GM23338 (cell line): ENCODE data around the gene GNG12. TPM values are rescaled to one million over a fixed set of nuclear protein-coding genes. Genes with fewer than 3 reads are reported as not detected.

Experiments
- ATAC-seq: fragments of 200-7000 bp; cut with Tn5 transposase; 3 replicates; pipeline ENCODE4 v1.9.1; 2020
- DNase-seq: peaks from one replicate; pipeline ENCODE4 v3.0.0-alpha.2; 2015; ENCODE audit warnings: low spot score
- H2AFZ ChIP-seq: fragments of 200-600 bp; sonication (generic); 2 replicates; pipeline ENCODE4 v1.8.0; 2016; ENCODE audit warnings: antibody characterized with exemption, mild to moderate bottlenecking, moderate library complexity
- H3F3A ChIP-seq: fragments of 200-600 bp; sonication (generic); replicated peaks from 2 replicates; pipeline ENCODE4 v1.8.0; 2017; ENCODE audit warnings: antibody characterized with exemption, mixed run types, low read depth
- H3K27ac ChIP-seq: fragments of 200-600 bp; sonication (generic); 2 replicates; pipeline ENCODE4 v1.6.1; 2016; ENCODE audit warnings: low read depth
- H3K27me3 ChIP-seq: fragments of 200-600 bp; sonication (generic); 2 replicates; pipeline ENCODE4 v1.8.0; 2016; ENCODE audit warnings: mild to moderate bottlenecking, mixed run types, moderate library complexity; ENCODE audit not compliant: insufficient read depth
- H3K36me3 ChIP-seq: fragments of 200-600 bp; sonication (generic); 2 replicates; pipeline ENCODE4 v1.8.0; 2016; ENCODE audit warnings: mild to moderate bottlenecking; ENCODE audit not compliant: insufficient read depth
- H3K4me1 ChIP-seq: fragments of 200-600 bp; sonication (generic); 2 replicates; pipeline ENCODE4 v1.8.0; 2016; ENCODE audit warnings: mild to moderate bottlenecking, moderate library complexity; ENCODE audit not compliant: insufficient read depth
- H3K4me2 ChIP-seq: fragments of 200-600 bp; sonication (generic); 2 replicates; pipeline ENCODE4 v1.7.1; 2017; ENCODE audit warnings: mixed run types
- H3K4me3 ChIP-seq: fragments of 200-600 bp; sonication (generic); 2 replicates; pipeline ENCODE4 v1.6.1; 2016; ENCODE audit warnings: mixed run types
- H3K79me2 ChIP-seq: fragments of 200-600 bp; sonication (generic); replicated peaks from 2 replicates; pipeline ENCODE4 v1.8.0; 2017; ENCODE audit warnings: mild to moderate bottlenecking; ENCODE audit not compliant: insufficient read depth
- H3K9me2 ChIP-seq: fragments of 200-600 bp; sonication (generic); 2 replicates; pipeline ENCODE4 v1.8.0; 2017; ENCODE audit not compliant: insufficient read depth
- H4K20me1 ChIP-seq: fragments of 200-600 bp; sonication (generic); replicated peaks from 2 replicates; pipeline ENCODE4 v1.8.0; 2017; ENCODE audit warnings: mild to moderate bottlenecking; ENCODE audit not compliant: insufficient read depth
- H3K27ac Mint-ChIP-seq: 2 replicates; pipeline ENCODE4 v1.8.0; 2020; ENCODE audit warnings: inconsistent platforms, mild to moderate bottlenecking, moderate library complexity, mixed read lengths
- H3K27me3 Mint-ChIP-seq: 3 replicates; pipeline ENCODE4 v1.8.0; 2022; ENCODE audit warnings: low read depth, mild to moderate bottlenecking, moderate library complexity, mixed read lengths, inconsistent platforms; ENCODE audit not compliant: insufficient read depth, poor library complexity
- H3K36me3 Mint-ChIP-seq: 3 replicates; pipeline ENCODE4 v1.8.0; 2021; ENCODE audit warnings: low read depth, mild to moderate bottlenecking, inconsistent platforms, moderate library complexity, mixed read lengths
- H3K4me1 Mint-ChIP-seq: 3 replicates; pipeline ENCODE4 v1.8.0; 2020; ENCODE audit warnings: mild to moderate bottlenecking, inconsistent platforms, mixed read lengths
- H3K4me3 Mint-ChIP-seq: 3 replicates; pipeline ENCODE4 v1.8.0; 2021; ENCODE audit warnings: moderate library complexity, mild to moderate bottlenecking, inconsistent platforms, mixed read lengths
- H3K9me3 Mint-ChIP-seq: 3 replicates; pipeline ENCODE4 v1.8.0; 2020; ENCODE audit warnings: moderate library complexity, mild to moderate bottlenecking, inconsistent platforms, mixed read lengths
- CREB1 ChIP-seq: fragments of 250-450 bp; sonication (Bioruptor Pico); IDR thresholded peaks from 2 replicates; pipeline ENCODE4 v1.5.0; 2020; ENCODE audit warnings: low read depth, mild to moderate bottlenecking, moderate library complexity
- EZH2 ChIP-seq: fragments of 200-600 bp; sonication (generic); IDR thresholded peaks from one replicate; pipeline ENCODE4 v1.8.0; 2017; ENCODE audit warnings: antibody characterized with exemption, mild to moderate bottlenecking, low read depth; ENCODE audit not compliant: unreplicated experiment
- EZH2phosphoT487 ChIP-seq: fragments of 200-600 bp; sonication (generic); IDR thresholded peaks from one replicate; pipeline ENCODE4 v1.8.1; 2018; ENCODE audit warnings: antibody characterized with exemption; ENCODE audit not compliant: unreplicated experiment
- JUNB ChIP-seq: IDR thresholded peaks from one replicate; pipeline ENCODE4 v1.6.1; 2016; ENCODE audit warnings: antibody characterized with exemption; ENCODE audit not compliant: unreplicated experiment
- NANOG ChIP-seq: IDR thresholded peaks from 2 replicates; pipeline ENCODE4 v1.6.1; 2016; ENCODE audit warnings: antibody characterized with exemption, borderline replicate concordance
- POLR2AphosphoS5 ChIP-seq: IDR thresholded peaks from 2 replicates; pipeline ENCODE4 v1.6.1; 2016; ENCODE audit warnings: antibody characterized with exemption, low read depth
- STAT1 ChIP-seq: IDR thresholded peaks from one replicate; pipeline ENCODE4 v1.6.1; 2016; ENCODE audit warnings: antibody characterized with exemption; ENCODE audit not compliant: unreplicated experiment
- ZNF114 ChIP-seq: fragments of 250-450 bp; sonication (Bioruptor Pico); IDR thresholded peaks from 2 replicates; pipeline ENCODE4 v1.5.0; 2020; ENCODE audit warnings: mild to moderate bottlenecking, moderate library complexity
- ZNF331 ChIP-seq: fragments of 250-450 bp; sonication (Bioruptor Pico); IDR thresholded peaks from 2 replicates; pipeline ENCODE4 v1.5.0; 2020; ENCODE audit warnings: low read depth, mild to moderate bottlenecking, moderate library complexity
- polyA plus RNA-seq: library from polyadenylated mRNA; unstranded; fragments of >200 nt; fragmentation: Nextera tagmentation; extraction: Ambion mirVana; gene quantifications from 2 replicates; pipeline ENCODE4 v1.2.1, GENCODE V29; 2016
- total RNA-seq: library from RNA; depleted of rRNA; stranded (reverse); fragments of >200 nt; shearing (Covaris generic); gene quantifications from 2 replicates; pipeline ENCODE4 v1.2.3, GENCODE V29; 2014
- TF ChIP-seq, protein P1 (sequence below): IDR thresholded peaks from 2 replicates; pipeline ENCODE4 v1.6.1; 2016; ENCODE audit warnings: antibody characterized with exemption
- TF ChIP-seq, protein P2 (sequence below), 2 experiments: fragments of 200-600 bp in 1 of 2; sonication (generic) in 1 of 2; conservative IDR thresholded peaks; 2 replicates each; pipeline versions ENCODE4 v1.5.1 to v1.6.1; 2016 to 2017; ENCODE audit warnings: antibody characterized with exemption in 2 of 2, low read depth in 2 of 2, mild to moderate bottlenecking in 2 of 2, moderate library complexity in 1 of 2
- TF ChIP-seq, protein P3 (sequence below): IDR thresholded peaks from one replicate; pipeline ENCODE4 v1.6.1; 2018; ENCODE audit warnings: antibody characterized with exemption; ENCODE audit not compliant: unreplicated experiment
- TF ChIP-seq, protein P4 (sequence below): fragments of 250-450 bp; sonication (Bioruptor Pico); IDR thresholded peaks from 2 replicates; pipeline ENCODE4 v1.5.0; 2020; ENCODE audit warnings: mild to moderate bottlenecking, moderate library complexity

Gene GNG12
- total and polyA plus RNA-seq, 2 experiments from 2014 or later: 13.4 to 33.0 TPM

DNA sequence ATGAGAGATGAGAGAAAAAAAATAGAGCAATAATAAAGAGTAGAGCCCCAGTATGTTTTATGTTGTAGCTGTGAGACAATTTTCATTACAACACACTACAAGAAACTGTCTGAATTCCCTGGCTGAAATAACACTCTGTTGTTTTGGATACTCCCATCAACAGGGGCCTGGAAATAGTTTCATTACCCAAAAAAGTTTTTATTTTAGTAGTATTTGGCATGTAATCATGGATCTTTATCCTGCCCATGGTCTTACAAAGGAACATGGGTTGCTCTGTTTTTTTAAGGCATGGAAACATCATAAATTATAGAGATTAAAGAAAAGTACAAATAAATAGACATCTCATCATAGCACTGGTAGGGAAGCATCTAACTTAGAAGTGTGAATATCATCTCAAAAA, 56.3 kb downstream of the GNG12 start:
- Histone ChIP-seq H3K4me1 (no peaks in the 10 kb centered on the region), H4K20me1 (0 out of 2 replicates have a peak, but pooled peaks cover 7% of the 10 kb centered on the region), H2AFZ (no peak overlapping the region), H3K27me3 (no peaks in the 10 kb centered on the region), H3F3A (no peaks in the 10 kb centered on the region), H3K27ac (no peak overlapping the region), H3K4me2 (no peak overlapping the region), H3K36me3 (no peaks in the 10 kb centered on the region), H3K79me2 (no peaks in the 10 kb centered on the region; the same call in 1 of the 2 replicates), H3K9me2 (no peaks in the 10 kb centered on the region), H3K4me3 (no peak overlapping the region)
- ATAC-seq: no peak
- Mint-ChIP-seq H3K27ac (no peak overlapping the region), H3K4me3 (no peak overlapping the region), H3K9me3 (no peaks in the 10 kb centered on the region), H3K4me1 (no peaks in the 10 kb centered on the region), H3K36me3 (no peaks in the 10 kb centered on the region), H3K27me3 (no peaks in the 10 kb centered on the region)
- TF ChIP-seq POLR2AphosphoS5 (no peak), NANOG (no peak), ZNF114 (CRISPR knock-in tag) (no peak), CREB1 (CRISPR knock-in tag) (no peak), EZH2phosphoT487 (no peak), JUNB (no peak), EZH2 (no peak), STAT1 (no peak), ZNF331 (CRISPR knock-in tag) (no peak)
- TF ChIP-seq, protein P1, sequence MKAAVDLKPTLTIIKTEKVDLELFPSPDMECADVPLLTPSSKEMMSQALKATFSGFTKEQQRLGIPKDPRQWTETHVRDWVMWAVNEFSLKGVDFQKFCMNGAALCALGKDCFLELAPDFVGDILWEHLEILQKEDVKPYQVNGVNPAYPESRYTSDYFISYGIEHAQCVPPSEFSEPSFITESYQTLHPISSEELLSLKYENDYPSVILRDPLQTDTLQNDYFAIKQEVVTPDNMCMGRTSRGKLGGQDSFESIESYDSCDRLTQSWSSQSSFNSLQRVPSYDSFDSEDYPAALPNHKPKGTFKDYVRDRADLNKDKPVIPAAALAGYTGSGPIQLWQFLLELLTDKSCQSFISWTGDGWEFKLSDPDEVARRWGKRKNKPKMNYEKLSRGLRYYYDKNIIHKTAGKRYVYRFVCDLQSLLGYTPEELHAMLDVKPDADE: no peak
- TF ChIP-seq, protein P2, sequence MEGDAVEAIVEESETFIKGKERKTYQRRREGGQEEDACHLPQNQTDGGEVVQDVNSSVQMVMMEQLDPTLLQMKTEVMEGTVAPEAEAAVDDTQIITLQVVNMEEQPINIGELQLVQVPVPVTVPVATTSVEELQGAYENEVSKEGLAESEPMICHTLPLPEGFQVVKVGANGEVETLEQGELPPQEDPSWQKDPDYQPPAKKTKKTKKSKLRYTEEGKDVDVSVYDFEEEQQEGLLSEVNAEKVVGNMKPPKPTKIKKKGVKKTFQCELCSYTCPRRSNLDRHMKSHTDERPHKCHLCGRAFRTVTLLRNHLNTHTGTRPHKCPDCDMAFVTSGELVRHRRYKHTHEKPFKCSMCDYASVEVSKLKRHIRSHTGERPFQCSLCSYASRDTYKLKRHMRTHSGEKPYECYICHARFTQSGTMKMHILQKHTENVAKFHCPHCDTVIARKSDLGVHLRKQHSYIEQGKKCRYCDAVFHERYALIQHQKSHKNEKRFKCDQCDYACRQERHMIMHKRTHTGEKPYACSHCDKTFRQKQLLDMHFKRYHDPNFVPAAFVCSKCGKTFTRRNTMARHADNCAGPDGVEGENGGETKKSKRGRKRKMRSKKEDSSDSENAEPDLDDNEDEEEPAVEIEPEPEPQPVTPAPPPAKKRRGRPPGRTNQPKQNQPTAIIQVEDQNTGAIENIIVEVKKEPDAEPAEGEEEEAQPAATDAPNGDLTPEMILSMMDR (conservative IDR thresholded peaks at IDR 0.05; ENCODE audit: low read depth in 2 of 2): no peak
- TF ChIP-seq, protein P3, sequence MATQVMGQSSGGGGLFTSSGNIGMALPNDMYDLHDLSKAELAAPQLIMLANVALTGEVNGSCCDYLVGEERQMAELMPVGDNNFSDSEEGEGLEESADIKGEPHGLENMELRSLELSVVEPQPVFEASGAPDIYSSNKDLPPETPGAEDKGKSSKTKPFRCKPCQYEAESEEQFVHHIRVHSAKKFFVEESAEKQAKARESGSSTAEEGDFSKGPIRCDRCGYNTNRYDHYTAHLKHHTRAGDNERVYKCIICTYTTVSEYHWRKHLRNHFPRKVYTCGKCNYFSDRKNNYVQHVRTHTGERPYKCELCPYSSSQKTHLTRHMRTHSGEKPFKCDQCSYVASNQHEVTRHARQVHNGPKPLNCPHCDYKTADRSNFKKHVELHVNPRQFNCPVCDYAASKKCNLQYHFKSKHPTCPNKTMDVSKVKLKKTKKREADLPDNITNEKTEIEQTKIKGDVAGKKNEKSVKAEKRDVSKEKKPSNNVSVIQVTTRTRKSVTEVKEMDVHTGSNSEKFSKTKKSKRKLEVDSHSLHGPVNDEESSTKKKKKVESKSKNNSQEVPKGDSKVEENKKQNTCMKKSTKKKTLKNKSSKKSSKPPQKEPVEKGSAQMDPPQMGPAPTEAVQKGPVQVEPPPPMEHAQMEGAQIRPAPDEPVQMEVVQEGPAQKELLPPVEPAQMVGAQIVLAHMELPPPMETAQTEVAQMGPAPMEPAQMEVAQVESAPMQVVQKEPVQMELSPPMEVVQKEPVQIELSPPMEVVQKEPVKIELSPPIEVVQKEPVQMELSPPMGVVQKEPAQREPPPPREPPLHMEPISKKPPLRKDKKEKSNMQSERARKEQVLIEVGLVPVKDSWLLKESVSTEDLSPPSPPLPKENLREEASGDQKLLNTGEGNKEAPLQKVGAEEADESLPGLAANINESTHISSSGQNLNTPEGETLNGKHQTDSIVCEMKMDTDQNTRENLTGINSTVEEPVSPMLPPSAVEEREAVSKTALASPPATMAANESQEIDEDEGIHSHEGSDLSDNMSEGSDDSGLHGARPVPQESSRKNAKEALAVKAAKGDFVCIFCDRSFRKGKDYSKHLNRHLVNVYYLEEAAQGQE: no peak
- TF ChIP-seq, protein P4, sequence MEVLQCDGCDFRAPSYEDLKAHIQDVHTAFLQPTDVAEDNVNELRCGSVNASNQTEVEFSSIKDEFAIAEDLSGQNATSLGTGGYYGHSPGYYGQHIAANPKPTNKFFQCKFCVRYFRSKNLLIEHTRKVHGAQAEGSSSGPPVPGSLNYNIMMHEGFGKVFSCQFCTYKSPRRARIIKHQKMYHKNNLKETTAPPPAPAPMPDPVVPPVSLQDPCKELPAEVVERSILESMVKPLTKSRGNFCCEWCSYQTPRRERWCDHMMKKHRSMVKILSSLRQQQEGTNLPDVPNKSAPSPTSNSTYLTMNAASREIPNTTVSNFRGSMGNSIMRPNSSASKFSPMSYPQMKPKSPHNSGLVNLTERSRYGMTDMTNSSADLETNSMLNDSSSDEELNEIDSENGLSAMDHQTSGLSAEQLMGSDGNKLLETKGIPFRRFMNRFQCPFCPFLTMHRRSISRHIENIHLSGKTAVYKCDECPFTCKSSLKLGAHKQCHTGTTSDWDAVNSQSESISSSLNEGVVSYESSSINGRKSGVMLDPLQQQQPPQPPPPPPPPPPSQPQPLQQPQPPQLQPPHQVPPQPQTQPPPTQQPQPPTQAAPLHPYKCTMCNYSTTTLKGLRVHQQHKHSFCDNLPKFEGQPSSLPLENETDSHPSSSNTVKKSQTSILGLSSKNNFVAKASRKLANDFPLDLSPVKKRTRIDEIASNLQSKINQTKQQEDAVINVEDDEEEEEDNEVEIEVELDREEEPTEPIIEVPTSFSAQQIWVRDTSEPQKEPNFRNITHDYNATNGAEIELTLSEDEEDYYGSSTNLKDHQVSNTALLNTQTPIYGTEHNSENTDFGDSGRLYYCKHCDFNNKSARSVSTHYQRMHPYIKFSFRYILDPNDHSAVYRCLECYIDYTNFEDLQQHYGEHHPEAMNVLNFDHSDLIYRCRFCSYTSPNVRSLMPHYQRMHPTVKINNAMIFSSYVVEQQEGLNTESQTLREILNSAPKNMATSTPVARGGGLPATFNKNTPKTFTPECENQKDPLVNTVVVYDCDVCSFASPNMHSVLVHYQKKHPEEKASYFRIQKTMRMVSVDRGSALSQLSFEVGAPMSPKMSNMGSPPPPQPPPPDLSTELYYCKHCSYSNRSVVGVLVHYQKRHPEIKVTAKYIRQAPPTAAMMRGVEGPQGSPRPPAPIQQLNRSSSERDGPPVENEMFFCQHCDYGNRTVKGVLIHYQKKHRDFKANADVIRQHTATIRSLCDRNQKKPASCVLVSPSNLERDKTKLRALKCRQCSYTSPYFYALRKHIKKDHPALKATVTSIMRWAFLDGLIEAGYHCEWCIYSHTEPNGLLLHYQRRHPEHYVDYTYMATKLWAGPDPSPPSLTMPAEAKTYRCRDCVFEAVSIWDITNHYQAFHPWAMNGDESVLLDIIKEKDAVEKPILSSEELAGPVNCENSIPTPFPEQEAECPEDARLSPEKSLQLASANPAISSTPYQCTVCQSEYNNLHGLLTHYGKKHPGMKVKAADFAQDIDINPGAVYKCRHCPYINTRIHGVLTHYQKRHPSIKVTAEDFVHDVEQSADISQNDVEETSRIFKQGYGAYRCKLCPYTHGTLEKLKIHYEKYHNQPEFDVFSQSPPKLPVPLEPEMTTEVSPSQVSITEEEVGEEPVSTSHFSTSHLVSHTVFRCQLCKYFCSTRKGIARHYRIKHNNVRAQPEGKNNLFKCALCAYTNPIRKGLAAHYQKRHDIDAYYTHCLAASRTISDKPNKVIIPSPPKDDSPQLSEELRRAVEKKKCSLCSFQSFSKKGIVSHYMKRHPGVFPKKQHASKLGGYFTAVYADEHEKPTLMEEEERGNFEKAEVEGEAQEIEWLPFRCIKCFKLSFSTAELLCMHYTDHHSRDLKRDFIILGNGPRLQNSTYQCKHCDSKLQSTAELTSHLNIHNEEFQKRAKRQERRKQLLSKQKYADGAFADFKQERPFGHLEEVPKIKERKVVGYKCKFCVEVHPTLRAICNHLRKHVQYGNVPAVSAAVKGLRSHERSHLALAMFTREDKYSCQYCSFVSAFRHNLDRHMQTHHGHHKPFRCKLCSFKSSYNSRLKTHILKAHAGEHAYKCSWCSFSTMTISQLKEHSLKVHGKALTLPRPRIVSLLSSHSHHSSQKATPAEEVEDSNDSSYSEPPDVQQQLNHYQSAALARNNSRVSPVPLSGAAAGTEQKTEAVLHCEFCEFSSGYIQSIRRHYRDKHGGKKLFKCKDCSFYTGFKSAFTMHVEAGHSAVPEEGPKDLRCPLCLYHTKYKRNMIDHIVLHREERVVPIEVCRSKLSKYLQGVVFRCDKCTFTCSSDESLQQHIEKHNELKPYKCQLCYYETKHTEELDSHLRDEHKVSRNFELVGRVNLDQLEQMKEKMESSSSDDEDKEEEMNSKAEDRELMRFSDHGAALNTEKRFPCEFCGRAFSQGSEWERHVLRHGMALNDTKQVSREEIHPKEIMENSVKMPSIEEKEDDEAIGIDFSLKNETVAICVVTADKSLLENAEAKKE: no peak
- no peak for DNase-seq
